Peyer's patch (tissue), 4 donors: ENCODE measurements around the gene ANO4. TPM values are rescaled to one million over a fixed set of nuclear protein-coding genes. Genes with fewer than 3 reads are reported as not detected.

Experiments
- DNase-seq, 3 donors: peaks; one replicate each; pipeline ENCODE4 v3.0.0-alpha.2; 2017 to 2019
- H3K27ac ChIP-seq, 4 donors: fragments of 200-600 bp; sonication (generic); one replicate each; pipeline ENCODE4 v1.5.1; 2016 to 2019
- H3K27me3 ChIP-seq, 2 donors: fragments of 200-600 bp; sonication (generic); one replicate each; pipeline ENCODE4 v1.5.1; 2019
- H3K36me3 ChIP-seq, 3 donors: fragments of 200-600 bp; sonication (generic); one replicate each; pipeline ENCODE4 v1.5.1; 2016 to 2019
- H3K4me1 ChIP-seq, 4 donors: fragments of 200-600 bp; sonication (generic); one replicate each; pipeline ENCODE4 v1.5.1; 2016 to 2019
- H3K4me3 ChIP-seq, 4 donors: fragments of 200-600 bp; sonication (generic); 1 replicate in 3 of 4; 2 replicates in 1 of 4; pipeline ENCODE4 v1.5.1; 2016 to 2019; ENCODE audit warnings: mild to moderate bottlenecking in 1 of 4
- H3K9me3 ChIP-seq, 4 donors: fragments of 200-600 bp; sonication (generic); one replicate each; pipeline ENCODE4 v1.5.1; 2016 to 2019; ENCODE audit warnings: mild to moderate bottlenecking in 1 of 4
- CTCF ChIP-seq, 6 experiments: fragments of 450-650 bp in 4 of 6; fragments of 200-600 bp in 2 of 6; sonication (generic) in 1 of 6; IDR thresholded peaks; one replicate each; pipeline ENCODE4 v1.5.1; 2017 to 2019; ENCODE audit warnings: antibody characterized with exemption in 6 of 6, mild to moderate bottlenecking in 3 of 6, moderate library complexity in 1 of 6
- POLR2A ChIP-seq, 2 donors: fragments of 450-650 bp; IDR thresholded peaks; one replicate each; pipeline ENCODE4 v1.5.1; 2017; ENCODE audit warnings: antibody characterized with exemption in 2 of 2, mild to moderate bottlenecking in 2 of 2, moderate library complexity in 2 of 2
- total RNA-seq, 4 donors: library from RNA; depleted of rRNA; stranded (reverse); fragments of >200 nt; gene quantifications; one replicate each; pipeline ENCODE4 v1.1.0, GENCODE V29; 2016

The ANO4 gene
- total RNA-seq, 4 donors from 2014 or later: 1.7 TPM; not detected in 3

DNA sequence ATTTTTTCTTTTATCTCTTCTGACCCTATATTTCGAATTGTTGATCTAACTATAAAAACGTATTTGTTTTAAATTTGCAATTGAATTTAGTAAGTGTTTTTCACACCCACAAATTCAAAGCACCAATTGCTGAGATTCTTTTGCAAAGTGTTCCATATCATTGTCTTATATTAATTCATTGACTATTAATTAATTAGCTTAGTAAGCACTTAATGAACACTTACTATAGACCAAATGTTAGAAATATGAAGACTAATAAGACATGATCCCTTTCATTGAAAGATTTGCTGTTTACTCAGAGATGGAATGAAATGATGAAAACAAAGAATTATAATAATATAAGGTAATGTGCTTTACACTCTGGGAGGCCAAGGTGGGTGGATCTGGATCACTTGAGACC lies 14.2 kb downstream of the ANO4 start:
- Histone ChIP-seq H3K4me3 (no peak overlapping the region), H3K27me3 (no peaks in the 10 kb centered on the region), H3K4me1 (no peaks in the 10 kb centered on the region), H3K36me3 (no peaks in the 10 kb centered on the region), H3K9me3 (no peaks in the 10 kb centered on the region), H3K27ac (no peak overlapping the region)
- TF ChIP-seq CTCF (IDR thresholded peaks at IDR 0.05): no peak
- no peak for TF ChIP-seq POLR2A (IDR thresholded peaks at IDR 0.05)
- no peak for DNase-seq

GRCh38 chr12:100820314-100820713 lies 25.7 kb downstream of the ANO4 start:
- DNase-seq: no peak
- Histone ChIP-seq H3K4me1 (no peaks in the 10 kb centered on the region), H3K27me3 (no peaks in the 10 kb centered on the region), H3K36me3 (no peaks in the 10 kb centered on the region), H3K27ac (no peak overlapping the region), H3K9me3 (no peaks in the 10 kb centered on the region), H3K4me3 (no peak overlapping the region)
- TF ChIP-seq CTCF (IDR thresholded peaks at IDR 0.05) (no peak), POLR2A (IDR thresholded peaks at IDR 0.05) (no peak)

GRCh38 chr12:100823963-100824362 lies 29.4 kb downstream of the ANO4 start:
- TF ChIP-seq CTCF (IDR thresholded peaks at IDR 0.05): no peak
- no peak for TF ChIP-seq POLR2A (IDR thresholded peaks at IDR 0.05)
- Histone ChIP-seq H3K4me3 (no peak overlapping the region), H3K27ac (no peak overlapping the region), H3K4me1 (no peaks in the 10 kb centered on the region), H3K36me3 (no peaks in the 10 kb centered on the region), H3K27me3 (no peaks in the 10 kb centered on the region), H3K9me3 (no peaks in the 10 kb centered on the region)
- DNase-seq: no peak

- no peak overlapping the region for H3K4me3 ChIP-seq
- no peaks in the 10 kb centered on the region for H3K9me3 ChIP-seq
- TF ChIP-seq CTCF (IDR thresholded peaks at IDR 0.05): no peak
- no peak for TF ChIP-seq POLR2A (IDR thresholded peaks at IDR 0.05)
- DNase-seq: no peak
- no peaks in the 10 kb centered on the region for H3K27me3 ChIP-seq
- no peaks in the 10 kb centered on the region for H3K4me1 ChIP-seq
- no peak overlapping the region for H3K27ac ChIP-seq
- H3K36me3 ChIP-seq: no peaks in the 10 kb centered on the region
Observed at GRCh38 chr12:100824476-100824875, 29.9 kb downstream of the ANO4 start.

DNA sequence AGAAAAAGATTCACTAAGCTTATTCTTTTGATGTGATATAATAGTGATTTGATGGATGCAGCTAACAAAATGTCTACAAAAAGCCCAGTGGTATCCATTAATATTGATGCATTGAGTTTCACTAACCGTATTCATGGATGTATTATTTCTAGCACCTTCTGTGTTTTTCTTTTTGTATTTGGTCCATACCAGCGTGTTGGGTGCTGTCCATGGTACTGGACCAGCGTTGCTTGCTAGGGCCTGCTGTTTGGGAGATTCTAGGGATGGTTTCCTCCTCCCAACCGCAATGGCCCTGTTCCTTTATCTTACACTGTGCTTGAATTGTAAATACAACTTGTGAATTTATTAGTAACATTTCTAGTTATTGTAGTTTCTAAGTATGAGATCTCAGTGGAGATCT lies 31.7 kb downstream of the ANO4 start:
- no peak for DNase-seq

More for the DNA sequence above, 31.7 kb downstream of the ANO4 start:
- Histone ChIP-seq H3K4me1 (no peaks in the 10 kb centered on the region), H3K4me3 (no peak overlapping the region), H3K36me3 (no peaks in the 10 kb centered on the region), H3K9me3 (no peaks in the 10 kb centered on the region), H3K27me3 (no peaks in the 10 kb centered on the region), H3K27ac (no peak overlapping the region)
- TF ChIP-seq CTCF (IDR thresholded peaks at IDR 0.05): no peak
- TF ChIP-seq POLR2A (IDR thresholded peaks at IDR 0.05): no peak
